ENCODE measurements around the gene SLC14A1.

GRCh38 chr18:45751766-45752165, 27.8 kb downstream of the SLC14A1 start:
- TF ChIP-seq CTCF (IDR thresholded peaks at IDR 0.05 in 8 of 11, conservative IDR thresholded peaks at IDR 0.05 in 3 of 11) (no peak), POLR2AphosphoS5 (IDR thresholded peaks at IDR 0.05) (no peak)
